Measurements from ENCODE around the gene AGO4.

Gene AGO4

GRCh38 chr1:35788139-35788538 is 19.7 kb upstream of the AGO4 start:
- Histone ChIP-seq H3K9me2 (ENCODE audit: low read depth, low read length) (no peaks in the 10 kb centered on the region), H3K27me3 (ENCODE audit: insufficient read depth, low read length) (no peaks in the 10 kb centered on the region), H3K9ac (ENCODE audit: low read length) (no peak overlapping the region), H3K79me2 (ENCODE audit: insufficient read depth, low read length) (no peaks in the 10 kb centered on the region), H3K4me1 (ENCODE audit: insufficient read depth, low read length, severe bottlenecking) (no peaks in the 10 kb centered on the region), H3K4me3 (ENCODE audit: low read depth, low read length, poor library complexity, severe bottlenecking) (no peak overlapping the region), H2AFZ (ENCODE audit: low read length) (no peak overlapping the region), H4K20me1 (ENCODE audit: insufficient read depth, low read length) (no peaks in the 10 kb centered on the region), H3K9me3 (ENCODE audit: low read length) (no peaks in the 10 kb centered on the region), H3F3A (ENCODE audit: insufficient read depth, low read length) (no peaks in the 10 kb centered on the region), H3K27ac (ENCODE audit: low read depth, low read length, poor library complexity, severe bottlenecking) (no peak overlapping the region), H3K4me2 (ENCODE audit: low read length) (no peak overlapping the region), H3K36me3 (ENCODE audit: insufficient read depth, low read length) (no peaks in the 10 kb centered on the region)
- TF ChIP-seq CTCF (IDR thresholded peaks at IDR 0.05; ENCODE audit: low read length) (no peak), EZH2 (IDR thresholded peaks at IDR 0.05; ENCODE audit: borderline replicate concordance, low read length) (no peak)

GRCh38 chr1:35790670-35791069 is 17.1 kb upstream of the AGO4 start:
- Histone ChIP-seq H4K20me1 (ENCODE audit: insufficient read depth, low read length) (no peaks in the 10 kb centered on the region), H3K9ac (ENCODE audit: low read length) (no peak overlapping the region)

GRCh38 chr1:35795295-35795694 is 12.5 kb upstream of the AGO4 start:
- Histone ChIP-seq H3K9me2 (ENCODE audit: low read depth, low read length) (no peaks in the 10 kb centered on the region), H3K27me3 (ENCODE audit: insufficient read depth, low read length) (no peaks in the 10 kb centered on the region), H3K4me3 (ENCODE audit: low read depth, low read length, poor library complexity, severe bottlenecking) (no peak overlapping the region), H3K27ac (ENCODE audit: low read depth, low read length, poor library complexity, severe bottlenecking) (no peak overlapping the region), H3K4me1 (ENCODE audit: insufficient read depth, low read length, severe bottlenecking) (peaks cover 12% of the 10 kb centered on the region), H3K9ac (ENCODE audit: low read length) (no peak overlapping the region), H3K9me3 (ENCODE audit: low read length) (no peaks in the 10 kb centered on the region), H3K79me2 (ENCODE audit: insufficient read depth, low read length) (no peaks in the 10 kb centered on the region), H3K4me2 (ENCODE audit: low read length) (no peak overlapping the region), H3K36me3 (ENCODE audit: insufficient read depth, low read length) (no peaks in the 10 kb centered on the region), H3F3A (ENCODE audit: insufficient read depth, low read length) (no peaks in the 10 kb centered on the region), H4K20me1 (ENCODE audit: insufficient read depth, low read length) (no peaks in the 10 kb centered on the region), H2AFZ (ENCODE audit: low read length) (no peak overlapping the region)
- TF ChIP-seq EZH2 (IDR thresholded peaks at IDR 0.05; ENCODE audit: borderline replicate concordance, low read length), result no peak
- no peak for TF ChIP-seq CTCF (IDR thresholded peaks at IDR 0.05; ENCODE audit: low read length)

More at GRCh38 chr1:35790670-35791069, 17.1 kb upstream of the AGO4 start:
- no peak overlapping the region for H3K27ac ChIP-seq (ENCODE audit: low read depth, low read length, poor library complexity, severe bottlenecking)
- no peak overlapping the region for H3K4me3 ChIP-seq (ENCODE audit: low read depth, low read length, poor library complexity, severe bottlenecking)
- no peaks in the 10 kb centered on the region for H3F3A ChIP-seq (ENCODE audit: insufficient read depth, low read length)
- no peak overlapping the region for H2AFZ ChIP-seq (ENCODE audit: low read length)
- no peaks in the 10 kb centered on the region for H3K4me1 ChIP-seq (ENCODE audit: insufficient read depth, low read length, severe bottlenecking)
- no peaks in the 10 kb centered on the region for H3K9me3 ChIP-seq (ENCODE audit: low read length)
- TF ChIP-seq EZH2 (IDR thresholded peaks at IDR 0.05; ENCODE audit: borderline replicate concordance, low read length) (no peak), CTCF (IDR thresholded peaks at IDR 0.05; ENCODE audit: low read length) (no peak)
- no peaks in the 10 kb centered on the region for H3K9me2 ChIP-seq (ENCODE audit: low read depth, low read length)
- no peaks in the 10 kb centered on the region for H3K27me3 ChIP-seq (ENCODE audit: insufficient read depth, low read length)
- H3K79me2 ChIP-seq (ENCODE audit: insufficient read depth, low read length), result no peaks in the 10 kb centered on the region
- H3K4me2 ChIP-seq (ENCODE audit: low read length), result no peak overlapping the region
- no peaks in the 10 kb centered on the region for H3K36me3 ChIP-seq (ENCODE audit: insufficient read depth, low read length)
